ENCODE results near the gene NRCAM. TPM values are rescaled to one million over a fixed set of nuclear protein-coding genes. Genes with fewer than 3 reads are reported as not detected.

Gene NRCAM
- total and polyA plus RNA-seq, 12 donors = 71.6 to 222 (median 148) TPM

DNA sequence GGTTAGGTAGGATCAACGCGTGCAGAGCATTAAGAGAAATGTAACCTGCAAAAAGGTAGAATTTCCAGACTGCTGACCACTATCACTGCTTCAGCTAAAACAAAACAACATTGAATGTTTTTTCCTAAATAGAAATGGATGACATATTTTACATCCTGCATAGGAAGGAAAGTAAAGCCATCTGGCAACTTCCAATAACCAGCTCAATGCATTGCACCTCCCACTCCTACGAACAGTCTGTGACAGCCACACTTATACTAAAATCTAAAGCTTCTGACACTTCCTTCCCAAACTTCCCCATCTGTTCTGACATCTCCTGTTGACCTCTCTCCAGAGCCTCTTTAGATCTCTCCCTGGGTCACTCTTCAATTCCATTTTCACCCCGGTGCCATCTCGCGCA lies 47.1 kb downstream of the NRCAM start:
- Histone ChIP-seq H3K27ac (no peak overlapping the region), H3K27me3 (no peaks in the 10 kb centered on the region), H3K4me3 (no peak overlapping the region), H3K36me3 (replicated peaks in 1 of 2) (no peaks in the 10 kb centered on the region), H3K4me1 (replicated peaks in 1 of 2) (peaks cover 43 to 47% of the 10 kb centered on the region in 2 donors), H3K9me3 (replicated peaks in 1 of 3) (no peaks in the 10 kb centered on the region)
- TF ChIP-seq, protein P1, sequence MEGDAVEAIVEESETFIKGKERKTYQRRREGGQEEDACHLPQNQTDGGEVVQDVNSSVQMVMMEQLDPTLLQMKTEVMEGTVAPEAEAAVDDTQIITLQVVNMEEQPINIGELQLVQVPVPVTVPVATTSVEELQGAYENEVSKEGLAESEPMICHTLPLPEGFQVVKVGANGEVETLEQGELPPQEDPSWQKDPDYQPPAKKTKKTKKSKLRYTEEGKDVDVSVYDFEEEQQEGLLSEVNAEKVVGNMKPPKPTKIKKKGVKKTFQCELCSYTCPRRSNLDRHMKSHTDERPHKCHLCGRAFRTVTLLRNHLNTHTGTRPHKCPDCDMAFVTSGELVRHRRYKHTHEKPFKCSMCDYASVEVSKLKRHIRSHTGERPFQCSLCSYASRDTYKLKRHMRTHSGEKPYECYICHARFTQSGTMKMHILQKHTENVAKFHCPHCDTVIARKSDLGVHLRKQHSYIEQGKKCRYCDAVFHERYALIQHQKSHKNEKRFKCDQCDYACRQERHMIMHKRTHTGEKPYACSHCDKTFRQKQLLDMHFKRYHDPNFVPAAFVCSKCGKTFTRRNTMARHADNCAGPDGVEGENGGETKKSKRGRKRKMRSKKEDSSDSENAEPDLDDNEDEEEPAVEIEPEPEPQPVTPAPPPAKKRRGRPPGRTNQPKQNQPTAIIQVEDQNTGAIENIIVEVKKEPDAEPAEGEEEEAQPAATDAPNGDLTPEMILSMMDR (IDR thresholded peaks at IDR 0.05) = no peak
- TF ChIP-seq POLR2A (IDR thresholded peaks at IDR 0.05) = no peak
- no peak for DNase-seq
- intact Hi-C loops (cut with DNase I) = no loop called here
- WGBS, 4 donors = 91 to 94% (median 92%) methylated on average over 6 of the region's 6 CpGs

DNA sequence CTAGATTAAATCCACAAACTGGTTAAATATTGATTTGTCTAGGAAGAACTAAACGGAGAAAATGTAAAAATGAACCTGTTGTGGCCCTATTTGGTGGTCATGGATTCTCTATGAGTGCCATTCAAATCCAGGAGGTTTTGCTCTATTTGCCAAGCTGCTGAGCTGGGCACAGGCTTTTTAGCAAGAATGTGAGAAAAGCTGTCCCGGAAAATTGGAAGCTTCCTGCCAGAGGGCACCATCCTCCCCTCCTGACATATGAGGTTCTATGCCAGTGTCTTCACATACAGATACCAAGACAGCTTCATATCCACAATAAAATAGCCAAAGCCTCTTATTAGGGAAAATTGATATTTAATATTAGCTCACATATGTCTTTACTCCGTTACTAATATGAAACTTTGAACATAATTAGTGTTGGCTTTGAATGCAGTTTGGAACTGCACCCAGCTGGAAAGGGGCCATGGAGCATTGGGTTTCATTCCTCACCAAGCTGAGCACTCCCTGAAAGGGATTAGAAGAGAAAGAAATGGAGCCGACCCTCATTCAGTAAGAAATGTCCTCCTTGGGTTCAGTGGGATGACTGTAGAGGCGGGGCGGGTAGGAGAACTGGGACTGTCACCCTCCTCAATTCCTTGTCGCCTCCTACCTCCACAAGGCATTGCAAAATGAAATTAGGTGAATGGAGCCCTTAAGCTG lies 47.8 kb downstream of the NRCAM start:
- Histone ChIP-seq H3K4me3 (no peak overlapping the region), H3K36me3 (replicated peaks in 1 of 2) (no peaks in the 10 kb centered on the region), H3K4me1 (replicated peaks in 1 of 2) (peaks cover 38 to 42% of the 10 kb centered on the region in 2 donors), H3K27me3 (no peaks in the 10 kb centered on the region), H3K9me3 (replicated peaks in 1 of 3) (no peaks in the 10 kb centered on the region), H3K27ac (peak overlapping the region in 2 of 5 donors; percentile 32 to 36)
- 59 to 67% (median 62%) methylated on average over 7 of the region's 7 CpGs for WGBS, 4 donors
- intact Hi-C loops (cut with DNase I) = no loop called here
- peak in 1 of 7 donors; percentile 29 for DNase-seq
- TF ChIP-seq, protein P1 (IDR thresholded peaks at IDR 0.05) = no peak
- no peak for TF ChIP-seq POLR2A (IDR thresholded peaks at IDR 0.05)

DNA sequence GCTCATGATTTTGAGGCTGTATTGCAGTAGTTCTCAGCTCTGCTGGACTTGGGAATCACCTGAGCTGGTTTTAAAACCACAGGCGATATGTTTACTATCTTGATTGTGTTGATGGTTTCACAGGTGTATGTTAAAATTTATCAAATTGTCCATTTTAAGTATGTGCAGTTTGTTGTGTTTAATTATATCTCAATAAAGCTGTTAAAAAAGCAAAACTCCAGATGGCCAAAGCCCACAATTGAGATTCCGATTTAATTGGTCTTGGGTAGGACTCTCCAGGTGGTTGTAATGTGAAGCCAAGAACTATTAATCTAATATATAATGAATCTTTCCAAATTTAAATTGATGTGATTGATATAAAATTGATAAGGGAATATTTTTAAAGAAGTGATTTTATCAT lies 48.6 kb downstream of the NRCAM start:
- DNase-seq = no peak
- no peak overlapping the region for H3K4me3 ChIP-seq
- peak overlapping the region in 1 of 5 donors; percentile 30 for H3K27ac ChIP-seq
- H3K36me3 ChIP-seq (replicated peaks in 1 of 2) = no peaks in the 10 kb centered on the region
- H3K27me3 ChIP-seq = no peaks in the 10 kb centered on the region
- TF ChIP-seq POLR2A (IDR thresholded peaks at IDR 0.05) = no peak
- TF ChIP-seq, protein P1 (IDR thresholded peaks at IDR 0.05) = no peak
- 70 to 90% (median 78%) methylated on average over 2 of the region's 2 CpGs for WGBS, 4 donors
- peaks cover 40 to 47% of the 10 kb centered on the region in 2 donors for H3K4me1 ChIP-seq (replicated peaks in 1 of 2)
- no peaks in the 10 kb centered on the region for H3K9me3 ChIP-seq (replicated peaks in 1 of 3)
- intact Hi-C loops (cut with DNase I) = no loop called here

DNA sequence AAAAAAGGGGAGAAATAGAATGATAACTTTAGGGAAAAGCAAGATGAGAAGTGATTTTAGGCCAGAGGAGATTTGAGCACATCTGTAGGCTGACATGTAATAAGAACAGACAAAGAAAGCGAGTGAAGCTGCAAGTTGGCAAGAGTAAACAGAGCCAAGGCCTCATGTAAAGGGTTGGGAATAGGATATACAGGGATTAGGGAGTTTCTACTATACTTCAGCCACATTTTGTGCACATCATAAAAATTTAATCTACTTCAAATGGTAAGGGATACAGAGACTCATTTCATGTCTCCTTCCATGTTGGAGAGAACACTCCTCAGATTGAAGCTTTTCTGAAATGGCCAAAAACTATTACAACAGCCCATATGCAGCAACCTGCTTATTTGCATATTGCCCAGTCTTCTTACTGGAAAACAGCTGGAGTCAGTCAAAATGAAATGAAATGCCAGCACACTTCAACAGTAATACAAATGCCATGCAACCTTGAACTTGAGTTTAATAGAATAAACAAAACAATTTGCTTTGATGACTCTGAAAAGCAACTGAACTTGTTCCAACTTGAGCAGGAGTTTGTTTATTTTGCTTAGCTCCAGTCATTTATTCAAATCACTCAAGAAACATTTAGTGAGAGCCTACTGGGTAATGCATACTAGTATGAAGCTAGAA lies 49.9 kb downstream of the NRCAM start:
- Histone ChIP-seq H3K36me3 (replicated peaks in 1 of 2) (no peaks in the 10 kb centered on the region), H3K4me3 (no peak overlapping the region), H3K27me3 (no peaks in the 10 kb centered on the region), H3K4me1 (replicated peaks in 1 of 2) (peaks cover 44 to 51% of the 10 kb centered on the region in 2 donors), H3K9me3 (replicated peaks in 1 of 3) (no peaks in the 10 kb centered on the region), H3K27ac (peak overlapping the region; percentile 24 to 89 (median 66))
- DNase-seq = peak in 2 of 7 donors; percentile 49 to 51
- intact Hi-C loops (cut with DNase I) = no loop called here
- WGBS, 4 donors = 40 to 66% (median 54%) methylated on average over 1 of the region's 1 CpG
- TF ChIP-seq POLR2A (IDR thresholded peaks at IDR 0.05) = peak in 1 of 2 donors; percentile 27
- TF ChIP-seq, protein P1 (IDR thresholded peaks at IDR 0.05) = no peak

Data from adrenal gland (tissue), 12 donors.